NOMO-1 treated with DMSO at 0.1 percent for 48 hours (cell line): ENCODE measurements around the gene ITGB5.
A peak's percentile ranks its signal among the peaks of the same experiment; 100 is the strongest.

Experiments used
- DNase-seq: peaks from one replicate; lab custom pipeline; 2025; ENCODE audit not compliant: unreplicated experiment; lab: John Stamatoyannopoulos, UW

ITGB5 gene

DNA sequence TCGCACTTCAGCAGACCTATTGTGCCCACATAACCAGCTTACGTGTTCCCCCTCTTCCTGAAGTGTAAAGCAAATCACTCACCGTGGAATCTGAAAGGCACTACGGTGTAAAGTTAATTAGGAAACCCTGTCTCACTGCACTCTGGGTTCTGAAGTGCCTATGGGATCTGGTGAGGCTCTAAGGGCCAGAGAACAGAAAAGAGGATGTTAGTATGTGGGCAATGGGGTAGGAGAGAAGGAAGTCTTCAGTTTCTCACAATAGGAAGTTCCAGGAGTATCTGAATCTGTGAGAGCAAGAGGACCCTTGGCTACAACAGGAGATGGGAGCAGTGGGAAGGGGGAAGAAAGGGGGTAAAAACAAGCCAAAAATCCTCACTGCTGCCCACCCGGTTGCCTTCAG, 71.4 kb downstream of the ITGB5 start:
- DNase-seq = no peak

- no peak for DNase-seq
Observed at GRCh38 chr3:124814620-124815421, 72.3 kb downstream of the ITGB5 start.

- DNase-seq = no peak
Observed at GRCh38 chr3:124813541-124813940, 73.6 kb downstream of the ITGB5 start.

DNA sequence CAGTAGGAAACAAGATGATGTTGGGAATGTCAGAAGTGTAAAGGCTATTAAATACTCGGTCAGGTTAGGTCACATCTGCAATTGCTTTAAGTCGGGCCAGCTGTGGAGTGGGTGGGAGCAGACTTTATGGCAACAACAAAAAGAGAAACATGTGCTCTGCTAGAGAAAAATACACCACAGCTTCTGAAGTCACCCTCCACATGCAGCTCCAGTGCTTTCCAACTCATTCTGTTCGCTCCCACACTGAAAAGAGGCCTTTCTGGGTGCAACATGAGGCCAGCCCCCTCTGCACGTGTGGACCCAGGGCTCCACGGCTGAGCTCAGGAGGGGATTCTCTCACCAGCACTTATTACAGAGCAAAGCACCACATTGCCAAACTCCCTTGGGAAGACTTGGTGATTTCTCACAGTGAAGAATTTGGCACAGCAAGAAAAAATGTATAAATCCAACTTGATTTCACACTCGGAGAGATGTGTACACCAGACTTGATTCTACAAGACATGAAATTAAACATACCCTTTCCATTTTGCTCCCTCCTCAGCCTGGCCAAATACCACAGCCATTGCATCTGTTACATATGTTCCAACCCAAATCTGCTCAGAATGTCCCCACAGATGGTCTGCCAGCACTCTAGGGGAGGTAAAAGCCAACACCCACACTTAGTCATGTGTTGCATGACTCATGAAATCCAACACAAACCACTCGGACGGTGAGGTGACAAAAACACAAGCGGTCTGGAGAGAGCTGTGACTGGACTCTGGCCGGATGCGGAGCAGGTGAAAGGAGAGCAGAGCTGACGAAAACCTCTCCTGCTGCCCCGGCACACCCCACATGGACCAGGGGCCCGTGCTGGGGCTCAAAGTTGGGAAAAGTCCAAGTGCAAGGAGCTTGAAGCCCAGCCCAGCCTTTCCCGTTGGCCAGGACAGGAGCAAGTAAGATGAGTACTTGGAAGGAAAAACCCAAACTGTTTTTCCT, 74.6 kb downstream of the ITGB5 start:
- DNase-seq = peak; percentile 13

- no peak for DNase-seq
Observed at GRCh38 chr3:124811436-124811835, 75.7 kb downstream of the ITGB5 start.

- no peak for DNase-seq
Observed at GRCh38 chr3:124810970-124811369, 76.2 kb downstream of the ITGB5 start.

DNA sequence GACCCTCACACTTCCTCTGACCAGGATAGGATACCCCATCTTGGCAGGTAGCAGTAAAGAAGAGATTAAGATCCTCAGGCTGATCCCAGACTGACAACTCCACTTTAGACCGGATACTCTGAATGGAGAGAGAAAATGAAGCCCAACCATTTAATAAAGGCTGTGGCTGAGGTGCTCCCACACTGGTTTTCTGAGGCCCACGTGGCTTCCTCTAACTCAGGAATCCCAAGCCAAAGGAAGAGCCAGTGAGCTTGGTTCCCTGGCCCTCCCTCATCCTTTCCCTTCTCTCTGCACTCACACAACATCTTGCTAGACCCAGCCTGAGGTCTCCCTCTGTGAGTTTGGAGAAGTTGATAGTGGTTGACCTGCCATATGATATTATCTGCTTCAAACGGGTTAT, 78.1 kb downstream of the ITGB5 start:
- DNase-seq = no peak

- DNase-seq = no peak
Observed at GRCh38 chr3:124805671-124806070, 81.5 kb downstream of the ITGB5 start.

- no peak for DNase-seq
Observed at GRCh38 chr3:124804875-124805274, 82.3 kb downstream of the ITGB5 start.

DNA sequence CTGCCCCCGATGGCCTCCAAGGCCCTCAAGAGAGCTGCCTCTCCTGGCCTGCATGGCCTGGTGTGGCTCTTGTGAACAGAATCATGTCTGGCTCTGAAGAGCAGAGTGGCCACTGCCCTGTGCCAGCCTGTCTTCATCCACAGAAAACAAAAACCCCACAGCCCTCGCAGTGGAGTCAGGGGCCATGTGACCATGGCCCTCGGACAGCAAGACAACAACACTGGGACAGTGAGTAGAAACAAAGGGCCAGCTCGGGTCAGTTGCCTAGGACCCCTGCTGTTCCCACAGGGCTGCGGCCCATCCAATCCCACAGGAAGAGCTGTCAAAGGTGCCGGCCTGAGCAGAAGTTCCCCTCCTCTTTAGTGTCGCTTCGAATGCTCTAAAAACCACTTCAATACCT, 84.5 kb downstream of the ITGB5 start:
- no peak for DNase-seq

- DNase-seq = no peak
Observed at GRCh38 chr3:124802061-124802698, 85.0 kb downstream of the ITGB5 start.

- DNase-seq = no peak
Observed at GRCh38 chr3:124800511-124801258, 86.5 kb downstream of the ITGB5 start.

- no peak for DNase-seq
Observed at GRCh38 chr3:124800076-124800475, 87.1 kb downstream of the ITGB5 start.

GRCh38 chr3:124799676-124800075, 87.5 kb downstream of the ITGB5 start:
- no peak for DNase-seq

- no peak for DNase-seq
Observed at GRCh38 chr3:124797426-124797945, 89.7 kb downstream of the ITGB5 start.

- no peak for DNase-seq
Observed at GRCh38 chr3:124796477-124796876, 90.7 kb downstream of the ITGB5 start.

DNA sequence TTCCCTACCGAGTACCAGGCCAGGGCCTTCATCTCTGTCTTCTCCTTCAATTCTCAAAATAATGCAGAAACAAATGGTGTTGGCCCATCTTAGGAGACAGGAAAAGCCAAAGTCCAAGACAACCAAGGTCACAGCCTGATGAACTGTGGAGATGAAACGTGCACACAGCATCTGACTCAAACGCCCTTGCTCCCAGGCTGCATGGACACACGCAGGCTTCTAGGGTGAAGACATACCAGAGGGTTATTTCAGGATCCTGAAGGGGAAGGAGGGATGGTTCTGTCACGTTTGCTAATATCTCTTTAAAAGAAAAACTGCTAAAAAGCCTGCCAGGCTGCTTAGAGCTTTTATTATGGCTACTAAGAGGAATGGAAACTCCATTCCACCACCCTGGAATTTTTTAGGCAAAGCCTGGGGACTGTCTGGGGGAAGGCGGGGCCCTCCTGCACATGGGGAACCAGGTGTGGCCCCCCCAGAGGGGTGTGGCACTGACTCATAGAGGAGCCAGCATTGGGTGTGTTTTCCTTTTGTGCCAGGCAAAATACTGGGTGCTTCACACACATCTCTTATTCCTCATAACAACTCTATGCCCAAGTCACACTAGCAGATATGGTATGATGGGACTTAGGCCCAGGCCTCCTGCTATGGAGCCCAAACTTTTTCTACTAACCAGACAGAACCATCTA, 94.0 kb downstream of the ITGB5 start:
- no peak for DNase-seq

DNA sequence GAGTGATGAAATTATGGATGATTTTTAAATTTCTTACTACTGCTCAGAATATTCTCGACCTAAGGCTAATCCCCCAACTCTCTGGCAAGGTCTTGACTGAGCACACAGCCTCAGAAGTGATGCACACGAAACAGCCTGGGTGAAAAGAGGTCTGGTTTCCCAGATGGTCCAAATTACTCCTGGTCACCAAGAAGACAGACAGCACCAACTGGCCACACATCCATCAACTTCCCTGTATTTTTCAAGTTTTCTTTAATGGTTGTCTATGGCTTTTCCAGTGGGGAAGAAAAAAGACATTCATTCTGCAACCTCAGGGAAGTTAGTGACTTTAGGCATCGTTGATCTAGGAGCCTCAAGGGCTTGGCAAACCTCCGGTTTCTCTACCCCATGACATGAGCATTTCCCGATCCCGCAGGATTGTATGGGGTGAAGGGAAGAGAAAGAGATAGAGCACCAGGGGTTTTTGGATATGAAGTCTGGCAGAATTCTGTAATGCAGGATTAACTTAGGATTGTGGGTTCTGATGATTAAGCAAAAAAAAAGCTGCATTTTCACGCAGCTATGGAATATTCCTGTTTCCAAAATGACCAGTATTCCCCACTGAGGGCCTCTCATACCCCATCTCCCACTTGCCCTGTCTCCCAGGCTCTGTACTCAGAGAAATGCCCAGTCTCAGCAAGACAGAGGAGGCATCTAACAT, 94.7 kb downstream of the ITGB5 start:
- no peak for DNase-seq

- DNase-seq = no peak
Observed at GRCh38 chr3:124791639-124792151, 95.5 kb downstream of the ITGB5 start.
